OCI-LY1 (cell line): ENCODE results near the gene WDR20.

Experiments used
- H2AFZ ChIP-seq: fragments of 200-600 bp; sonication (generic), shearing (Covaris generic); 2 replicates; pipeline ENCODE4 v1.6.0; 2014; ENCODE audit warnings: antibody characterized with exemption, mild to moderate bottlenecking, low read length
- H3F3A ChIP-seq: fragments of 200-600 bp; sonication (generic), shearing (Covaris generic); 2 replicates; pipeline ENCODE4 v1.6.0; 2014; ENCODE audit warnings: mild to moderate bottlenecking, antibody characterized with exemption, low read length, moderate library complexity; ENCODE audit not compliant: insufficient read depth
- H3K27ac ChIP-seq: fragments of 200-600 bp; sonication (generic); 2 replicates; pipeline ENCODE4 v1.5.1; 2014; ENCODE audit warnings: low read length, mixed run types, mild to moderate bottlenecking, low read depth; ENCODE audit not compliant: poor library complexity, severe bottlenecking
- H3K27me3 ChIP-seq: fragments of 200-600 bp; sonication (generic); 2 replicates; pipeline ENCODE4 v1.6.0; 2014; ENCODE audit warnings: antibody characterized with exemption, mild to moderate bottlenecking, low read length, moderate library complexity; ENCODE audit not compliant: insufficient read depth
- H3K36me3 ChIP-seq: fragments of 200-600 bp; sonication (generic); 2 replicates; pipeline ENCODE4 v1.6.1; 2014; ENCODE audit warnings: mild to moderate bottlenecking, antibody characterized with exemption, low read length, moderate library complexity, mixed read lengths; ENCODE audit not compliant: insufficient read depth
- H3K4me1 ChIP-seq: fragments of 200-600 bp; sonication (generic); 2 replicates; pipeline ENCODE4 v1.5.1; 2014; ENCODE audit warnings: mild to moderate bottlenecking, low read length, moderate library complexity; ENCODE audit not compliant: insufficient read depth, severe bottlenecking
- H3K4me2 ChIP-seq: fragments of 200-600 bp; sonication (generic), shearing (Covaris generic); 2 replicates; pipeline ENCODE4 v1.6.1; 2014; ENCODE audit warnings: low read length
- H3K4me3 ChIP-seq: fragments of 200-600 bp; sonication (generic); 2 replicates; pipeline ENCODE4 v1.5.1; 2014; ENCODE audit warnings: low read length, low read depth, mild to moderate bottlenecking, mixed read lengths; ENCODE audit not compliant: poor library complexity, severe bottlenecking
- H3K79me2 ChIP-seq: fragments of 200-600 bp; shearing (Covaris generic); 2 replicates; pipeline ENCODE4 v1.6.1; 2016; ENCODE audit warnings: mixed run types, low read length, mixed read lengths; ENCODE audit not compliant: insufficient read depth
- H3K9ac ChIP-seq: fragments of 200-600 bp; sonication (generic), shearing (Covaris generic); 2 replicates; pipeline ENCODE4 v1.6.1; 2014; ENCODE audit warnings: mild to moderate bottlenecking, low read length, mixed read lengths
- H3K9me2 ChIP-seq: fragments of 200-600 bp; sonication (generic), shearing (Covaris generic); 2 replicates; pipeline ENCODE4 v1.6.1; 2014; ENCODE audit warnings: low read depth, mild to moderate bottlenecking, low read length, mixed read lengths
- H3K9me3 ChIP-seq: fragments of 200-600 bp; shearing (Covaris generic); 2 replicates; pipeline ENCODE4 v1.6.1; 2014; ENCODE audit warnings: low read length, mixed read lengths
- H4K20me1 ChIP-seq: fragments of 200-600 bp; sonication (generic), shearing (Covaris generic); 2 replicates; pipeline ENCODE4 v1.6.0; 2016; ENCODE audit warnings: mild to moderate bottlenecking, low read length; ENCODE audit not compliant: insufficient read depth
- EZH2 ChIP-seq: fragments of 200-600 bp; sonication (generic), shearing (Covaris generic); IDR thresholded peaks from 2 replicates; pipeline ENCODE4 v1.8.0; 2017; ENCODE audit warnings: borderline replicate concordance, mixed run types, mild to moderate bottlenecking, antibody characterized with exemption, low read length, moderate library complexity, mixed read lengths
- TF ChIP-seq, protein P1 (sequence below): fragments of 200-600 bp; sonication (generic), shearing (Covaris generic); IDR thresholded peaks from 2 replicates; pipeline ENCODE4 v1.5.1; 2017; ENCODE audit warnings: mild to moderate bottlenecking, antibody characterized with exemption, low read length, moderate library complexity, mixed read lengths

The WDR20 gene

DNA sequence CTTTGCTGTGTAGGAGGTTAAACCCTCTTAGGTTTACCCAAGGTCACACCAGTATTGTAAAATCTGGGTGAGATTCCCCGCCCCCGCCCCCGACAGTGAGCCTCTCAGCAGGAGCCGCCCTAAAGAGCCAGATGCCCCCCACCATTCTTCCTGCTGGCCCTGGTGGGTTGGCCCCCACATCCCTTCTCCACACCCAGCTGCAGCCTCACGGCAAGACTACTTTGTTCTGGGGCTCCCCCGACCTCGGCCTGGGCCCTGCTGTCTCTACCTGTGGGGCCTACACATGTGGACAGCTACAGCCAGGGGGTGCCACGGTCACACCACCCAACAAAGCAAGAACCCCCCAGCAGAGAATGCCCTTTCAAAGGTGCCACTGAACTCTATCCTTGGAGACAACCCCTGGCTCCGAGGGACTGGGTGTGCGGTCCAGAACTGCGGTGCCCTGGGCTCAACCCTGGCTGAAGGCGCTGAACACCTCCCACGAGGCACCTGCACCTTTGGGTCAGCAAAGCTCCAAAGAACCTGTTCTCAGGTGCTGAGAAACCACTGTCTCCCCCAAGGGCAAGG lies 82.4 kb downstream of the WDR20 start:
- no peak overlapping the region for H3K4me2 ChIP-seq
- no peaks in the 10 kb centered on the region for H3K79me2 ChIP-seq
- no peaks in the 10 kb centered on the region for H3K27me3 ChIP-seq
- peaks cover 50% of the 10 kb centered on the region for H3K4me1 ChIP-seq
- H3K9me3 ChIP-seq = no peaks in the 10 kb centered on the region
- H2AFZ ChIP-seq = no peak overlapping the region
- no peak overlapping the region for H3K4me3 ChIP-seq
- no peaks in the 10 kb centered on the region for H3K9me2 ChIP-seq
- TF ChIP-seq EZH2 = no peak
- H3K36me3 ChIP-seq = no peaks in the 10 kb centered on the region
- no peaks in the 10 kb centered on the region for H4K20me1 ChIP-seq
- no peaks in the 10 kb centered on the region for H3F3A ChIP-seq
- no peak overlapping the region for H3K27ac ChIP-seq
- no peak overlapping the region for H3K9ac ChIP-seq

DNA sequence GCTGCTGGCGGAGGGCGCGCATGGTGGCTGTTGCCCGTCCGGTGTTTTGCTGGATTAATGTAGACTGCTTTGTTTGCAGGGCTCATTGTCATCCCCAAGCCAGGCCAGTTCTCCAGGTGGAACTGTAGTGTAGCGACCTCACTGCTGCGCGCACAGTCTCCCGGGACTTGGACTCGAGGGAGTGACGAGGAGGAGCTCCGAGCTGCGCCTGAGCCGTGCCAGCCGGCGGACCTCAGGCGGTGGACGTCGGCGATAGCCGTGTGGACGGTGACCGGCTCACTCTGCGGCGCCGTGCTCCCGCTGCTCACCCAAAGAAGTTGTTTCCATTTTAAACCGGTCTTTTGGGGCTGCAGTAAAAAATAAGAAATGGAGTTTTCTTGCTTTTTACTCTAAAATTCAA lies 83.1 kb downstream of the WDR20 start:
- no peaks in the 10 kb centered on the region for H3K79me2 ChIP-seq
- no peaks in the 10 kb centered on the region for H3K9me3 ChIP-seq
- H3K9ac ChIP-seq = no peak overlapping the region
- no peak overlapping the region for H3K4me3 ChIP-seq
- no peak overlapping the region for H2AFZ ChIP-seq
- no peak for TF ChIP-seq EZH2
- TF ChIP-seq, protein P1, sequence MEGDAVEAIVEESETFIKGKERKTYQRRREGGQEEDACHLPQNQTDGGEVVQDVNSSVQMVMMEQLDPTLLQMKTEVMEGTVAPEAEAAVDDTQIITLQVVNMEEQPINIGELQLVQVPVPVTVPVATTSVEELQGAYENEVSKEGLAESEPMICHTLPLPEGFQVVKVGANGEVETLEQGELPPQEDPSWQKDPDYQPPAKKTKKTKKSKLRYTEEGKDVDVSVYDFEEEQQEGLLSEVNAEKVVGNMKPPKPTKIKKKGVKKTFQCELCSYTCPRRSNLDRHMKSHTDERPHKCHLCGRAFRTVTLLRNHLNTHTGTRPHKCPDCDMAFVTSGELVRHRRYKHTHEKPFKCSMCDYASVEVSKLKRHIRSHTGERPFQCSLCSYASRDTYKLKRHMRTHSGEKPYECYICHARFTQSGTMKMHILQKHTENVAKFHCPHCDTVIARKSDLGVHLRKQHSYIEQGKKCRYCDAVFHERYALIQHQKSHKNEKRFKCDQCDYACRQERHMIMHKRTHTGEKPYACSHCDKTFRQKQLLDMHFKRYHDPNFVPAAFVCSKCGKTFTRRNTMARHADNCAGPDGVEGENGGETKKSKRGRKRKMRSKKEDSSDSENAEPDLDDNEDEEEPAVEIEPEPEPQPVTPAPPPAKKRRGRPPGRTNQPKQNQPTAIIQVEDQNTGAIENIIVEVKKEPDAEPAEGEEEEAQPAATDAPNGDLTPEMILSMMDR = no peak
- no peaks in the 10 kb centered on the region for H4K20me1 ChIP-seq
- H3K27me3 ChIP-seq = no peaks in the 10 kb centered on the region
- peaks cover 56% of the 10 kb centered on the region for H3K4me1 ChIP-seq
- H3K4me2 ChIP-seq = no peak overlapping the region
- H3K27ac ChIP-seq = no peak overlapping the region
- no peaks in the 10 kb centered on the region for H3K36me3 ChIP-seq
- no peaks in the 10 kb centered on the region for H3F3A ChIP-seq
- no peaks in the 10 kb centered on the region for H3K9me2 ChIP-seq

DNA sequence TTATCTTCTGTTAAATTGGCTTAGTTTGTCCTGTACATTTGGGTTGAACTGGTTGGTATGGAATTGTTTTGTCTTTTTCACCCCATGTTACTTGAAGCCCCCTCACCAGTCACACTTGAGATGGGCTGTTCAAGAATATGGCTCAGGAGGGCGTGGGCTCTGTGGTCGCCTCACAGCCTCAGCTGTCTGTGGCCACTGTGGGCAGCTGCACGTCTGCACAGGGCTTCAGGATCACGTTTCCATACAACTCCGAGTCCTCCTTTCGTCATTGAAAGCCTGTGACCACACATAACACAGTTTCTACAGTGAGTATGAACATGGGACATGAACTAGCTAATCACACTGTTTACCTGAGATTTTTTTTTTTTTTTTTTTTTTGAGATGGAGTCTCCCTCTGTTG lies 84.0 kb downstream of the WDR20 start:
- H3K4me1 ChIP-seq = peaks cover 50% of the 10 kb centered on the region
- no peak overlapping the region for H3K9ac ChIP-seq
- no peaks in the 10 kb centered on the region for H4K20me1 ChIP-seq
- H3F3A ChIP-seq = no peaks in the 10 kb centered on the region
- H3K9me3 ChIP-seq = no peaks in the 10 kb centered on the region
- H3K36me3 ChIP-seq = no peaks in the 10 kb centered on the region
- H3K4me2 ChIP-seq = no peak overlapping the region
- H3K9me2 ChIP-seq = no peaks in the 10 kb centered on the region
- no peak overlapping the region for H3K27ac ChIP-seq
- H3K27me3 ChIP-seq = no peaks in the 10 kb centered on the region
- H3K79me2 ChIP-seq = no peaks in the 10 kb centered on the region
- H3K4me3 ChIP-seq = no peak overlapping the region
- no peak overlapping the region for H2AFZ ChIP-seq
- TF ChIP-seq, protein P1 = no peak

DNA sequence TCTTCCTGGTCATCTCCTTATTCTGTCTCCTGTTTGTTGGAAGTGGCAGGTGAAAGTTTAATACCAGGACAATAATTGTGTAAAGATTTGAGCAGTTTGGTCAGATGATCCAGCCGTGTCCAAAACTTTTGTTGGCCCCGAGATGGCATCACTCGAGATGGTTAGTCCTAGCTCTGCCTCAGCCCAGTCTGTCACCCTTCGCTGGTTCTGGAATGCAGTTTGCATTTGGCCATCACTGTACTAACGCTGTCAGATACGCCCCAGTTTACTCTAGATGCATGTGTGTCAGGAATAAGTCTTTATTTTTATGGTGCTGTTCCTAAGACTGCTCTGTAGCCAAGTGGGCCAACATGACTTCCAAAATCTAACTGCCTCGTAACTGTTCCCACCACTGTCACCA lies 85.7 kb downstream of the WDR20 start:
- no peak overlapping the region for H2AFZ ChIP-seq
- H3K9ac ChIP-seq = peak overlapping the region; percentile 65; the same call in 1 of the 2 replicates
- H3K36me3 ChIP-seq = peaks cover under 1% of the 10 kb centered on the region; the same call in 1 of the 2 replicates
- H3K4me1 ChIP-seq = peaks cover 35% of the 10 kb centered on the region
- no peaks in the 10 kb centered on the region for H4K20me1 ChIP-seq
- H3K9me3 ChIP-seq = no peaks in the 10 kb centered on the region
- H3K9me2 ChIP-seq = no peaks in the 10 kb centered on the region
- peak overlapping the region; percentile 73; the same call in 1 of the 2 replicates for H3K4me2 ChIP-seq
- TF ChIP-seq EZH2 = no peak
- TF ChIP-seq, protein P1 = no peak
- peak overlapping the region; percentile 90 for H3K27ac ChIP-seq
- H3K79me2 ChIP-seq = no peaks in the 10 kb centered on the region
- no peaks in the 10 kb centered on the region for H3K27me3 ChIP-seq
- H3K4me3 ChIP-seq = no peak overlapping the region
- H3F3A ChIP-seq = no peaks in the 10 kb centered on the region
